HG03159 (cell line): ENCODE measurements around the gene FOXC2.
"Not testable (repeated sequence)": the region's sequence is repeated elsewhere in the genome, so short reads cannot be mapped to it uniquely, and the experiment has no call there.

Source experiments
- ATAC-seq: cut with Tn5 transposase; IDR thresholded peaks from one replicate; pipeline ENCODE4 v1.9.1; 2021; ENCODE audit warnings: mild to moderate bottlenecking, moderate library complexity; ENCODE audit not compliant: unreplicated experiment

Gene FOXC2

GRCh38 chr16:86585821-86586611, 19.4 kb downstream of the FOXC2 start:
- no peak for ATAC-seq

DNA sequence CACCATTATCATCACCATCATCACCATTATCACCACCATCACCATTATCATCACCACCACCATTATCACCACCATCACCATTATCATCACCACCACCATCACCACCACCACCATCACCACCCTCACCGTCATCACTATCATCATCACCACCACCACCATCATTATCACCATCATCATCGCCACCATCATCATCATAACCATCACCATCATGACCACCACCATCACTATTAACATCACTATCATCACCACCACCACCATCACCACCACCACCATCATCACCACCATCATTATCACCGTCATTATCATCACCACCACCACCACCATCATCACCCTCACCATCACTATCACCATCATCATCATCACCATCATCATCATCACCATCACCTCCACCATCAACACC, 20.9 kb downstream of the FOXC2 start:
- ATAC-seq, result no peak

GRCh38 chr16:86587955-86588354, 21.3 kb downstream of the FOXC2 start:
- not testable (repeated sequence) for ATAC-seq

DNA sequence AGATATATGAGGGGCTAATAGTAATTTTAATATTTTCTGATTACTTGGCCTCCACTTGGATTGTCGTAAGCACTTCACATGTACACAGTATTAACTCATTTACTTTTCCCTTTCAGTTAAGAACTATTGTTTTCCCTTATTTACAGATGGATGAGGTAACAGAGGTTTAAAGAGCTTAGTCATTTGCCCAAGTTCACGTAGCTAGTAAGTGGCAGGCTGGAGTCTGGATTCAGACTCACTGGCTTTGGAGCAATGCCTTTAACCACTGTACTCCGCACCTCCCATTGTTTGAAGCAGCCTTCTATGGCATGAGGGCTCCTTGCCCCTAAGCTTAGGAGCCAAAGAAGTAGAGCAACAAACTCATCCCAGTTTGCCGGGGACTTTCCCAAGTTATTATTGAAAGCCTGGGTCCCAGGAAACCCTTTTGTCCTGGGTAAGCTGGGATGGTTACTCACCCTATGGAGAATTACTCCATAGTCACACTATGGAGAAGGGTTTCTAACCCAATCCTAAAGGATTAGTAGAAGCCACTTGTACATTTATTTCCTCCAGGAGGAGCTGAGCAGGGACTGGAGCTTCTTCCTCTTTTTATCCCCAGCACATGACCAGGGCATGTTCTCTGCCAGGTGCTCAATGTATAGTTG, 24.0 kb downstream of the FOXC2 start:
- no peak for ATAC-seq

GRCh38 chr16:86591270-86591669, 24.6 kb downstream of the FOXC2 start:
- ATAC-seq, result no peak

DNA sequence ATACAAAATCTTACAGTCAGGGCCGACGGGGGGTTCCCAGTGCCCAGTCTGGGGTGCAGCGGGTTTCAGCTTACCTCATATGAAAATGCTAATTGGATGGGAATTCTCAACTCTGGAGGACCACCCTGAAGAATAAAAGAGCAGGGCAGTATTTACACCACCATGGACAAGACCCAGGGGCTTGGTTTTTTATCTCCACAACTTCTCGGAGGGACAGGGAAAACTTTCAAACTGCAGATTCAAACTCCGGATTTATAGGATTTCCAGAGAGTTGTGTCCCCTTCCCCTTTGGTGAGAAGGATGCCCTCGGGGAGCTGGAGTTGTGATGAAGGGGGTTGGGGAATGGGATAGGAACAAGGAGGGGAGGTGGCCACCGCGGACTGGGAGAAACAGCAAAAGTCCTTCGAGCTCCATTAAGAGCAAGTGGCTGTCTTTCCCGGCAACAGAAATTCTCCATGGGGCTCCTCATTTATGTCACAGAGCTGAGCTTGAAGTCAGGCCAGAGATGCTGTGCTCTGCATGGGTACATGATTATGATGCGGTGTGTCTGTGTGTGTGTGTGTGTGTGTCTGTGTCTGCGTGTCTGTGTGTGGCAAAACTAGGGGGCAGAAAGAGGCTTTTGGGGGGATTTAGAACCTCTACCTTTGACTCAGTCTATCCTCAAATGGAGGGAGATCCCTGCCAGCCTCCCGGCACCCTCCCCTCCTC, 27.4 kb downstream of the FOXC2 start:
- ATAC-seq, result no peak

GRCh38 chr16:86594721-86595120, 28.1 kb downstream of the FOXC2 start:
- ATAC-seq, result no peak

DNA sequence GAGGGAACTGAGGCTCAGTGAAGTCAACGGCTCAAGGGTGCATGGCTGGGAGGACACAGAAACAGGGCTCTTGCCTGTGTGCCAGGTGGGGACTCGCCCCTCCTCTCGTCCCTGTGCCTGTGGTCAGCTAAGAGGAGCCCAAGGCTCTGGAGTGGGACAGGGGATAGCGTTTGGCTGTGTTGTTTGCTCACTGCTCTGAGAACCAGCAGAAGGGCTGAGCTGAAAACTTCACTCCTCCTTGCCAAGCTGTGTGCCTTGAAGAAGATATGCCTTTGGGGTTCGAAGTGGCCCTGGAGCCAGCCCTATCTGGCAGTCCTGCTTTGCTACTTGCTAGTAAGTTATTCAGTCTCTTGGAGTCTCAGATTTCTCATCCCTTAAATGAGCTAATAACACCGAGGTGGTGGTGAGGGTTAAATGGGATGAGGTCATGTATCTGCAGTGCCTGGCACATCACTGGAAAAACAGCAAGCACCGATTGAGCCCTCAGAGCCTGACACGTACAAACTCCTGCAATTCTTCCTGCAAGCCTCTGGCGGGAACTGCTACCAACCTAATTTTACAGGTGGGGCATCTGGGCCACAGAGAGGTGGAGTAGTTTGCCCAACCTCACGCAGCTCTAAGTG, 29.5 kb downstream of the FOXC2 start:
- ATAC-seq, result no peak

GRCh38 chr16:86597126-86597879, 30.7 kb downstream of the FOXC2 start:
- no peak for ATAC-seq

GRCh38 chr16:86597880-86598606, 31.4 kb downstream of the FOXC2 start:
- ATAC-seq, result no peak

DNA sequence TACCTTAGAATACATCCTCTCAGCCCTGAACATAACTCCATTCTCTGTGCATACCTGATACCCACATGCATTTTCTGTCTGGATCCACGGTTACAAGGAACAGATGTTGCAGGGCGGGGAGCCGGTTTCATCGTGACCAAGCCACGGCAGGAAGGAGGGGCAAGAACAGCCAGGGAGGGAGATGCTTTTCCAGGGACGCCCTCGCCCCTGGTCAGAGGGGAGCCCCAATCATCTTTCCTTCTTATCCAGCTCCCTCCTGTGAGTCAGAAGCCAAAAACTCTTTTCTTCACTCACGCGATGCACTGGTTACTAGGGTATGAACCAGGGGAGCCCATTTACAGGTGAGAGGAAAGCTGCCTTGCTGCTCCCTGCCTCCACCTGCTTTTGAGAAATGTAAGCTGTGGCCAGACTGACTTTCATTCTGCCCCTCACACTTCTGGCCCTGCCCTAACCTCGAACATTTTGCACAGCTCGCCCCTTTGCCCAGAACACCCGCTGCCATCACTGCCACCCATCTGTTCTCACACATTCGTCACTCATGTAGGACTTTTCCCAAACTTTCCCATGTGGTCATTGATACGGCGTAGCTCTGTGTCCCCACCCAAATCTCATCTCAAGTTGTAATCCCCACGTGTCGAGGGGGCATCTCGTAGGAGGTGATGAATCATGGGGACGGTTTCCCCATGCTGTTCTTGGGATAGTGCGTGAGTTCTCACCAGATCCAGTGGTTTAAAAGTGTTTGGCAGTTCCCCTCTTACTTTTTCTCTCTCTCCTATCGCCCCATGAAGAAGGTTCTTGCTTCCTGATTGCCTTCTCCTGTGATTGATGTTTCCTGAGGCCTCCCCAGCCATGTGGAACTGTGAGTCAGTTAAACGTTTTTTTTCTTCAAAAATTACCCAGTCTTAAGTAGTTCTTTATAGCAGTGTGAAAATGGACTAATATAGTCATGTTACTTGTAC, 32.3 kb downstream of the FOXC2 start:
- ATAC-seq, result no peak

DNA sequence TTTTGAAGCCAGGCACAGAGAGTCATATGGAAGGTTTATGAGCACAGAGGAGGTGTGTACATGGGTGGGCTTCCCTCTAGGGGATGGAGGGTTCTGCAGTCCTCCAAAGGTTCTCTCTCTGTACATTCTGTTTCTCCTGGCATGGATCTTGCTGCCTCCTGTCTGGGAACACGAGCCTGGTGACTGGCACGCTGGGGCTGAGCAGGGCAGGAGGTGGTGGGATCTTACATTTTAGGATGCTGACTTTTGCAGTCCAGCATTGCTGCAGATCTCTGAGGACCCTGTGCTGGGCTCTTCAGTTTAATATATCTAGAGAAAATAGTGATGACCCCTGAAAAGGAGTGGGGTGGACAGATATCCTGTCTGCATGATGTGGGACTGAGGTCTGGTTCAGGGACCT, 34.7 kb downstream of the FOXC2 start:
- no peak for ATAC-seq

DNA sequence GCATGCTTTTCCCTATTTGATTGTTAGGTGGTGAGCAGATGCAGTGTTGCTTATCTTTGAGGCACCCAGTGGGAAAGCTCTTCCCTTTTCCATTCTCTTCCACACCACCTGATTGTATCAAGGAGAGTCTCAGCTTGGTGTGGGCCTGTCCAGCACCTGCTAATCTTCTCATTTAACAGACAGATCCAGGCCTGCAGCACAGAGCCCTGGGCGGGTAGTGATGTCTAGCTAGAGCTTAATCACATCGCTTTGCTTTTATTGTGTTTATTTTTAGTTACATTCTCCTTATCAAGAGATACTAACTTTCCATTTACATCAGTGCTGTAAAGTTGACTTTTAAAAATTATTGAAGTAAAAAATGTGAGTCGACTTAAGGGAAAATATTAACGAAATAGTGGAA, 35.9 kb downstream of the FOXC2 start:
- ATAC-seq, result no peak

GRCh38 chr16:86604436-86605193, 38.0 kb downstream of the FOXC2 start:
- no peak for ATAC-seq

GRCh38 chr16:86605950-86606349, 39.3 kb downstream of the FOXC2 start:
- no peak for ATAC-seq

DNA sequence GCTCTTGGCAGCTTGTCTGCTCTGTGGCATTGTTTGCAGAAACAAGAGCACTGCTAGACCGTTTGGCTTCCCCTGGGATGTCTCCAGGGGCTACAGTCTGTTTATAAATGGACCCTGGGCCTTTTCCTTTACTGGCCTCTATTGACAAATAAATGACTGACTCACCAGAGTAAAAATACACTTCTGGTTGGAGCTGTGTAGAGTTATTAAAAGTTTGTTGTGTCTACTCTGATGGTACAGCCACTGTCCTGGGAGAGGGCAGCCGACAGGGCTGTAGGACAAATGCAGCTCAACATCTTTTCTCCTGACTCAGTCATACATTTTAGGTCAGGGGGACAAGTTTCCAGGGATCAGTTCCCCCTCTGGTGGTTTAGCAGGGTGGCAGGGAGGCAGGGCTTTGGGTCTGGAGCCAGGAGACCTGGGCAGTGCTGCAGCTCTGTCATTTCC, 41.7 kb downstream of the FOXC2 start:
- ATAC-seq, result no peak

DNA sequence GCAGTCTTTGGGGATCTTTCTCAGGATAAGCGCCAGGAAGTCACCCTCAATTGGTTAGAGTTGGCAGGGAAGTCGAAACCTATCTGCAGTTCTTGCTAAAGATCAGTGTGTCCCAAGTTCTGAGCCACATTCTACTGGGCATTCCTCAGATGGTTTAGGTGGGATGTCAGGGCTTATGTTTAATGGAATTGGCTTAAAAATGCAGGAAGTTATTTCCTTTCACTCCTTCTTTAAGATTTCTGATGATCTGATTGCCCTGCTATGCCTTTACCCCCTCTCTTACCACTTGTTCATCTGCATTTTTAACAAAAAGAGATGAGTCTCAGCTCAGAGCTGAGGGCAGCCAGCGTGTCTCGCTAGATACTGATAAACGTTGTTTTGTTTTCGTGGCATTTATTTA, 42.5 kb downstream of the FOXC2 start:
- ATAC-seq, result no peak

DNA sequence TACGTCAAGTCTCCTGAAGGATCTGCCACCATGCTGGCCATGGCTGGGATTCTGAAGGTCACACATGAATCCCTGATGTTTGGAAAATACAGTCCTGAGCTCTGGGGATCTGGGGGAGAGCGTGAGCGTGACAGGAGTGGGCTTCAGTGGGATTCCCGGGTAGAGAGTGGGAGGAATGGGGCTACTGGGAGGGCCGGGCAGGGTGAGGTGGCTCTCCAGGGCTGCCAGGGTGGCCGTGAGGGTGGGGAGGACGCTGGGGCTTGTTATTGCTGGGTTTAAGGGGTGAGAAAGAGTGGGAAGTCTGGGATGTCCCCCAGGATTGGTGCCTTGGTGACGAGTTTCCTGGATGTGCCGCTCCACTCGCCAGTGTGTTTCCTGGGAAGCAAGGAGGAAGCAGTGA, 43.0 kb downstream of the FOXC2 start:
- no peak for ATAC-seq
